ENCODE results near the gene COL26A1.
A peak's percentile ranks its signal among the peaks of the same experiment; 100 is the strongest.

The COL26A1 gene

GRCh38 chr7:101374990-101375389 lies 12.3 kb downstream of the COL26A1 start:
- peaks cover 21% of the 10 kb centered on the region; the same call in 1 of the 2 replicates for H3K36me3 ChIP-seq (ENCODE audit: insufficient read depth, low read depth, low read length)
- no peak overlapping the region for H3K27ac ChIP-seq (ENCODE audit: low read length)
- H3K9me3 ChIP-seq (ENCODE audit: insufficient read depth, low read depth, low read length), result no peaks in the 10 kb centered on the region
- H3K9ac ChIP-seq (ENCODE audit: low read depth, low read length), result no peak overlapping the region
- peaks cover 4% of the 10 kb centered on the region; the same call in 1 of the 2 replicates for H3K4me1 ChIP-seq (ENCODE audit: insufficient read depth, low read length)
- no peak overlapping the region for H3K4me3 ChIP-seq (ENCODE audit: low read length)
- H3K27me3 ChIP-seq (ENCODE audit: insufficient read depth, low read length), result no peaks in the 10 kb centered on the region

DNA sequence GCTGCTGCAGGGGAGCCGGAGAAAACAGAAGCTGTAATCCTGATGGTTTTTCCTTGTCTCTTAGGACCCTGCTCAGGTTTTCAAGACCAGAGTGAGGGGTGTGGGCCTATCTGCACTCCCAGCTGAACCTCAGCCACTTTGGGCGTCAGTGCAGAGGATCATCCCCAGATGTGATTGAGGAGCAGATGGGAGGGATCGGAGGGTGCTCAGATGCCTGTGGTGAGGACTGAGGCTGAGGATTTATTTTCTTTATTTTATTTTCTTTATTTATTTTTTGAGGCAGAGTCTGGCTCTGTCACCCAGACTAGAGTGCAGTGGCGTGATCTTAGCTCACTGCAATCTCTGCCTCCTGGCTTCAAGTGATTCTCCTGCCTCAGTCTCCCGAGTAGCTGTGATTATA lies 13.9 kb downstream of the COL26A1 start:
- no peaks in the 10 kb centered on the region for H3K27me3 ChIP-seq (ENCODE audit: insufficient read depth, low read length)
- H3K27ac ChIP-seq (ENCODE audit: low read length), result no peak overlapping the region
- no peak overlapping the region for H3K4me3 ChIP-seq (ENCODE audit: low read length)
- H3K4me1 ChIP-seq (ENCODE audit: insufficient read depth, low read length), result peaks cover 4% of the 10 kb centered on the region; the same call in 1 of the 2 replicates
- H3K9ac ChIP-seq (ENCODE audit: low read depth, low read length), result no peak overlapping the region
- peaks cover 21% of the 10 kb centered on the region; the same call in 1 of the 2 replicates for H3K36me3 ChIP-seq (ENCODE audit: insufficient read depth, low read depth, low read length)
- no peaks in the 10 kb centered on the region; the same call in 1 of the 2 replicates for H3K9me3 ChIP-seq (ENCODE audit: insufficient read depth, low read depth, low read length)

DNA sequence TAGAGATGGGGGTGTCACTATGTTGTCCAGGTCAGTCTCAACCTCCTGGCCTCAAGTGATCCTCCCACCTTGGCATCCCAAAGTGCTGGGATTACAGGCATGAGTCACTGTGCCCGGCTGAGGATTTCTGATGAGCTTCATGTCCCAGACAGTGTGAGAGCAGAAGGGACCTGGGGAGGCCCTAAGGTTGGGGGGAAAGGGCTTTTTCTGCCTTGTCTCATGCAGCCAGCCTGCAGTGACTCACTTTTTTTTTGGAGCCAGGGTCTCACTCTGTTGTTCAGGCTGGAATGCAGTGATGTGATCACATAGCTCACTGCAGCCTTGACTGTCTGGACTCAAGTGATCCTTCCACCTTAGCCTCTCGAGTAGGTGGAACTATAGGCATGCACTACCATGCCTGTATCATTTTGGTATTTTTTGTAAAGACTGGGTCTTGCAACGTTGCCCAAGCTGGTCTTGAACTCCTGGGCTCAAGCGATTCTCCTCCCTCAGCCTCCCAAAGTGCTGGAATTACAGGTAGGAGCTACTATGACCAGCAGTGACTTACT lies 14.6 kb downstream of the COL26A1 start:
- Histone ChIP-seq H3K4me1 (ENCODE audit: insufficient read depth, low read length) (peaks cover 4% of the 10 kb centered on the region; the same call in 1 of the 2 replicates), H3K36me3 (ENCODE audit: insufficient read depth, low read depth, low read length) (peaks cover 21% of the 10 kb centered on the region; the same call in 1 of the 2 replicates), H3K9me3 (ENCODE audit: insufficient read depth, low read depth, low read length) (no peaks in the 10 kb centered on the region; the same call in 1 of the 2 replicates), H3K27ac (ENCODE audit: low read length) (no peak overlapping the region), H3K4me3 (ENCODE audit: low read length) (no peak overlapping the region), H3K27me3 (ENCODE audit: insufficient read depth, low read length) (no peaks in the 10 kb centered on the region), H3K9ac (ENCODE audit: low read depth, low read length) (no peak overlapping the region)

DNA sequence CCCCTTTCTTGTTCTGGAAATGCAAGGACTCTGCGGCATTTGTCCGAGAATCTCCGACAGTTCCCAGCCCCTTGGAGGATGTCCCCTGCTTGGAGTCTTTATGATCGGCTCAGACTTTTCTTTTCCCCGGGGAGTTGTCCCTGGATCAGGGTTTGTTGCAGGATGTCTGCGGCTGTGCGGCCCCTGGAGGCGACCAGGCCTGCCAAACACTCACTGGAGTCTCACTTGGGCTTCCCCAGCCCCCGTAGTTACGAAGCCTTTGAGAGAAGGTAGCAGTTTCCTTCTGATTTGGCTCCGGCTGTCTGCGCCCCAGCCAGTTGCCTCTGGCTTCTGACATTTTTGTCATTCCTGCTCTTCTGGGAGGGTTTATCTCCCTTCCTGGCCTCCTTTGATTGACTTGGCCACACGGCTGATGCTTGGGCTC lies 16.1 kb downstream of the COL26A1 start:
- no peaks in the 10 kb centered on the region; the same call in 1 of the 2 replicates for H3K9me3 ChIP-seq (ENCODE audit: insufficient read depth, low read depth, low read length)
- H3K4me3 ChIP-seq (ENCODE audit: low read length), result no peak overlapping the region
- no peaks in the 10 kb centered on the region for H3K27me3 ChIP-seq (ENCODE audit: insufficient read depth, low read length)
- H3K9ac ChIP-seq (ENCODE audit: low read depth, low read length), result no peak overlapping the region
- peaks cover 4% of the 10 kb centered on the region; the same call in 1 of the 2 replicates for H3K4me1 ChIP-seq (ENCODE audit: insufficient read depth, low read length)
- H3K27ac ChIP-seq (ENCODE audit: low read length), result no peak overlapping the region
- peaks cover 21% of the 10 kb centered on the region; the same call in 1 of the 2 replicates for H3K36me3 ChIP-seq (ENCODE audit: insufficient read depth, low read depth, low read length)

GRCh38 chr7:101379302-101379701 lies 16.6 kb downstream of the COL26A1 start:
- H3K27ac ChIP-seq (ENCODE audit: low read length), result no peak overlapping the region

DNA sequence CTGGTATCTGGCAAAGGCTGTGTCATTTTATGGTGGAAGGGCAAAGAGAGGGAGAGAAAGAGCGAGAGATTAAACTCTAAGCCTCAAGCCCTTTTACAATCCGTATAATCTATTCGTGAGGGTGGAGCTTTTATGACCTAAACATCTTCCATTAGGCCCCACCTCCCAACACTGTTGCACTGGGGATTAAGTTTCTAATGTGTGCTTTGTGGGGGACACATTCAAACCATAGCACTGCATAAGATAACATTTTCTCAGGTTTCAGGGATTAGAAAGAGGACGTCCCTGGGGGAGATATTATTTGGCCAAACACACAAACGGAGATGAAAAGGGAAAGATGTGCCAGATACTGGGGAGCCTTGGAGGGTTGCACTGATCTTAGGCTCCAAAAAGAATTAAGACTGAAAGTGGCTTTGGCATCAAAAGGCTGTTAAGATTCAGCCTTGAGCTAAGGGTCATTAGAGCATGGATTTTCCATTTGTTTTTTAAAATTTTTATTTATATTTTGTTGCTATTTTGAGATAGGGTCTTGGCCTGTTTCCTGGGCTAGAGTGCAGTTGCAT lies 19.0 kb downstream of the COL26A1 start:
- Histone ChIP-seq H3K27me3 (ENCODE audit: insufficient read depth, low read length) (no peaks in the 10 kb centered on the region), H3K27ac (ENCODE audit: low read length) (no peak overlapping the region), H3K4me3 (ENCODE audit: low read length) (no peak overlapping the region), H3K9me3 (ENCODE audit: insufficient read depth, low read depth, low read length) (no peaks in the 10 kb centered on the region; the same call in 1 of the 2 replicates), H3K4me1 (ENCODE audit: insufficient read depth, low read length) (peaks cover 4% of the 10 kb centered on the region; the same call in 1 of the 2 replicates), H3K9ac (ENCODE audit: low read depth, low read length) (no peak overlapping the region), H3K36me3 (ENCODE audit: insufficient read depth, low read depth, low read length) (peaks cover 15% of the 10 kb centered on the region; the same call in 1 of the 2 replicates)

More at GRCh38 chr7:101379302-101379701, 16.6 kb downstream of the COL26A1 start:
- no peak overlapping the region for H3K9ac ChIP-seq (ENCODE audit: low read depth, low read length)
- H3K4me3 ChIP-seq (ENCODE audit: low read length), result no peak overlapping the region
- no peaks in the 10 kb centered on the region for H3K27me3 ChIP-seq (ENCODE audit: insufficient read depth, low read length)
- peaks cover 4% of the 10 kb centered on the region; the same call in 1 of the 2 replicates for H3K4me1 ChIP-seq (ENCODE audit: insufficient read depth, low read length)
- no peaks in the 10 kb centered on the region; the same call in 1 of the 2 replicates for H3K9me3 ChIP-seq (ENCODE audit: insufficient read depth, low read depth, low read length)
- H3K36me3 ChIP-seq (ENCODE audit: insufficient read depth, low read depth, low read length), result peaks cover 16% of the 10 kb centered on the region; the same call in 1 of the 2 replicates

- Histone ChIP-seq H3K9ac (ENCODE audit: low read depth, low read length) (no peak overlapping the region), H3K27me3 (ENCODE audit: insufficient read depth, low read length) (no peaks in the 10 kb centered on the region), H3K4me1 (ENCODE audit: insufficient read depth, low read length) (peaks cover 4% of the 10 kb centered on the region; the same call in 1 of the 2 replicates), H3K9me3 (ENCODE audit: insufficient read depth, low read depth, low read length) (no peaks in the 10 kb centered on the region; the same call in 1 of the 2 replicates), H3K27ac (ENCODE audit: low read length) (no peak overlapping the region), H3K4me3 (ENCODE audit: low read length) (no peak overlapping the region), H3K36me3 (ENCODE audit: insufficient read depth, low read depth, low read length) (peaks cover 7% of the 10 kb centered on the region; the same call in 1 of the 2 replicates)
Observed at GRCh38 chr7:101382937-101383336, 20.3 kb downstream of the COL26A1 start.

- Histone ChIP-seq H3K27me3 (ENCODE audit: insufficient read depth, low read length) (no peaks in the 10 kb centered on the region), H3K4me3 (ENCODE audit: low read length) (no peak overlapping the region), H3K9ac (ENCODE audit: low read depth, low read length) (no peak overlapping the region), H3K27ac (ENCODE audit: low read length) (no peak overlapping the region), H3K4me1 (ENCODE audit: insufficient read depth, low read length) (peaks cover 2% of the 10 kb centered on the region; the same call in 1 of the 2 replicates), H3K9me3 (ENCODE audit: insufficient read depth, low read depth, low read length) (no peaks in the 10 kb centered on the region; the same call in 1 of the 2 replicates), H3K36me3 (ENCODE audit: insufficient read depth, low read depth, low read length) (no peaks in the 10 kb centered on the region; the same call in 1 of the 2 replicates)
Observed at GRCh38 chr7:101386177-101386557, 23.5 kb downstream of the COL26A1 start.

- Histone ChIP-seq H3K4me1 (ENCODE audit: insufficient read depth, low read length) (peaks cover 5% of the 10 kb centered on the region; the same call in 1 of the 2 replicates), H3K9ac (ENCODE audit: low read depth, low read length) (no peak overlapping the region)
Observed at GRCh38 chr7:101386558-101387231, 24.0 kb downstream of the COL26A1 start.

DNA sequence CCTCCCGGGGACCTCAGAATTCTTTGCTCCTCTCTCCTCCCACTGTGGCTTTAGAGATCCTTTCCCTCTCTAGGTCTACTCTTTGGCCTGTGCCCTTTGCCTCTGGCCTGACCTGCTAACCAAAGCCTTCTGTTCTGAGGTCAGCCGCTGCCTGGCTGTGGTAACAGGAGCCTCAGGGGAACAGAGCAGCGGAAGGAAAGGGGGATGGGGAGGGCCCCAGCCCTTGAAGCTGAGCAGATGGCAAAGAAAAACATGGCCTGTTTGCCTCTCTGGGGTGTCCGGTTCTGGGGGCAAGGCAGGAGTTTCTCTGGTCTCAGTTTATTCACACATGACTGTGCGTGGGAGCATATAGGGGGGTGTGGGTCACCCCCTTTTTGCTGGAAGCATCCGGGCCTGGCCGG lies 28.2 kb downstream of the COL26A1 start:
- Histone ChIP-seq H3K36me3 (ENCODE audit: insufficient read depth, low read depth, low read length) (no peaks in the 10 kb centered on the region), H3K9me3 (ENCODE audit: insufficient read depth, low read depth, low read length) (no peaks in the 10 kb centered on the region), H3K27ac (ENCODE audit: low read length) (no peak overlapping the region), H3K4me3 (ENCODE audit: low read length) (no peak overlapping the region), H3K27me3 (ENCODE audit: insufficient read depth, low read length) (no peaks in the 10 kb centered on the region), H3K9ac (ENCODE audit: low read depth, low read length) (no peak overlapping the region), H3K4me1 (ENCODE audit: insufficient read depth, low read length) (peaks cover 11% of the 10 kb centered on the region; the same call in 1 of the 2 replicates)

More at GRCh38 chr7:101386558-101387231, 24.0 kb downstream of the COL26A1 start:
- Histone ChIP-seq H3K9me3 (ENCODE audit: insufficient read depth, low read depth, low read length) (no peaks in the 10 kb centered on the region), H3K4me3 (ENCODE audit: low read length) (no peak overlapping the region), H3K27ac (ENCODE audit: low read length) (no peak overlapping the region), H3K36me3 (ENCODE audit: insufficient read depth, low read depth, low read length) (no peaks in the 10 kb centered on the region; the same call in 1 of the 2 replicates), H3K27me3 (ENCODE audit: insufficient read depth, low read length) (no peaks in the 10 kb centered on the region)

GRCh38 chr7:101391991-101392390 lies 29.3 kb downstream of the COL26A1 start:
- no peaks in the 10 kb centered on the region for H3K36me3 ChIP-seq (ENCODE audit: insufficient read depth, low read depth, low read length)
- H3K27me3 ChIP-seq (ENCODE audit: insufficient read depth, low read length), result no peaks in the 10 kb centered on the region
- H3K27ac ChIP-seq (ENCODE audit: low read length), result peak overlapping the region; percentile 44
- H3K4me3 ChIP-seq (ENCODE audit: low read length), result no peak overlapping the region
- H3K9me3 ChIP-seq (ENCODE audit: insufficient read depth, low read depth, low read length), result no peaks in the 10 kb centered on the region
- H3K9ac ChIP-seq (ENCODE audit: low read depth, low read length), result no peak overlapping the region
- peaks cover 11% of the 10 kb centered on the region; the same call in 1 of the 2 replicates for H3K4me1 ChIP-seq (ENCODE audit: insufficient read depth, low read length)
